ENCODE results near the gene GRIP1.

Gene GRIP1

GRCh38 chr12:66571361-66571915 lies 107.4 kb downstream of the GRIP1 start:
- H3K4me3 ChIP-seq (replicated peaks; ENCODE audit: insufficient read depth, low read length): no peak overlapping the region
- no peak overlapping the region for H3K27ac ChIP-seq (replicated peaks)
- no peak for TF ChIP-seq POLR2AphosphoS5 (IDR thresholded peaks at IDR 0.05; ENCODE audit: low read depth)
- no peak for TF ChIP-seq SPI1 (IDR thresholded peaks at IDR 0.05; ENCODE audit: borderline replicate concordance, low read depth)
- TF ChIP-seq, protein P1, sequence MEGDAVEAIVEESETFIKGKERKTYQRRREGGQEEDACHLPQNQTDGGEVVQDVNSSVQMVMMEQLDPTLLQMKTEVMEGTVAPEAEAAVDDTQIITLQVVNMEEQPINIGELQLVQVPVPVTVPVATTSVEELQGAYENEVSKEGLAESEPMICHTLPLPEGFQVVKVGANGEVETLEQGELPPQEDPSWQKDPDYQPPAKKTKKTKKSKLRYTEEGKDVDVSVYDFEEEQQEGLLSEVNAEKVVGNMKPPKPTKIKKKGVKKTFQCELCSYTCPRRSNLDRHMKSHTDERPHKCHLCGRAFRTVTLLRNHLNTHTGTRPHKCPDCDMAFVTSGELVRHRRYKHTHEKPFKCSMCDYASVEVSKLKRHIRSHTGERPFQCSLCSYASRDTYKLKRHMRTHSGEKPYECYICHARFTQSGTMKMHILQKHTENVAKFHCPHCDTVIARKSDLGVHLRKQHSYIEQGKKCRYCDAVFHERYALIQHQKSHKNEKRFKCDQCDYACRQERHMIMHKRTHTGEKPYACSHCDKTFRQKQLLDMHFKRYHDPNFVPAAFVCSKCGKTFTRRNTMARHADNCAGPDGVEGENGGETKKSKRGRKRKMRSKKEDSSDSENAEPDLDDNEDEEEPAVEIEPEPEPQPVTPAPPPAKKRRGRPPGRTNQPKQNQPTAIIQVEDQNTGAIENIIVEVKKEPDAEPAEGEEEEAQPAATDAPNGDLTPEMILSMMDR (IDR thresholded peaks at IDR 0.05; ENCODE audit: insufficient read depth, low read length): no peak
- TF ChIP-seq, protein P2, sequence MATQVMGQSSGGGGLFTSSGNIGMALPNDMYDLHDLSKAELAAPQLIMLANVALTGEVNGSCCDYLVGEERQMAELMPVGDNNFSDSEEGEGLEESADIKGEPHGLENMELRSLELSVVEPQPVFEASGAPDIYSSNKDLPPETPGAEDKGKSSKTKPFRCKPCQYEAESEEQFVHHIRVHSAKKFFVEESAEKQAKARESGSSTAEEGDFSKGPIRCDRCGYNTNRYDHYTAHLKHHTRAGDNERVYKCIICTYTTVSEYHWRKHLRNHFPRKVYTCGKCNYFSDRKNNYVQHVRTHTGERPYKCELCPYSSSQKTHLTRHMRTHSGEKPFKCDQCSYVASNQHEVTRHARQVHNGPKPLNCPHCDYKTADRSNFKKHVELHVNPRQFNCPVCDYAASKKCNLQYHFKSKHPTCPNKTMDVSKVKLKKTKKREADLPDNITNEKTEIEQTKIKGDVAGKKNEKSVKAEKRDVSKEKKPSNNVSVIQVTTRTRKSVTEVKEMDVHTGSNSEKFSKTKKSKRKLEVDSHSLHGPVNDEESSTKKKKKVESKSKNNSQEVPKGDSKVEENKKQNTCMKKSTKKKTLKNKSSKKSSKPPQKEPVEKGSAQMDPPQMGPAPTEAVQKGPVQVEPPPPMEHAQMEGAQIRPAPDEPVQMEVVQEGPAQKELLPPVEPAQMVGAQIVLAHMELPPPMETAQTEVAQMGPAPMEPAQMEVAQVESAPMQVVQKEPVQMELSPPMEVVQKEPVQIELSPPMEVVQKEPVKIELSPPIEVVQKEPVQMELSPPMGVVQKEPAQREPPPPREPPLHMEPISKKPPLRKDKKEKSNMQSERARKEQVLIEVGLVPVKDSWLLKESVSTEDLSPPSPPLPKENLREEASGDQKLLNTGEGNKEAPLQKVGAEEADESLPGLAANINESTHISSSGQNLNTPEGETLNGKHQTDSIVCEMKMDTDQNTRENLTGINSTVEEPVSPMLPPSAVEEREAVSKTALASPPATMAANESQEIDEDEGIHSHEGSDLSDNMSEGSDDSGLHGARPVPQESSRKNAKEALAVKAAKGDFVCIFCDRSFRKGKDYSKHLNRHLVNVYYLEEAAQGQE (IDR thresholded peaks at IDR 0.05; ENCODE audit: insufficient replicate concordance, low read depth): no peak
- no peak for TF ChIP-seq GABPA (IDR thresholded peaks at IDR 0.05; ENCODE audit: low read depth)
- no peak for DNase-seq (ENCODE audit: low read depth in 1 of 2, low spot score in 1 of 2)
- H3K27me3 ChIP-seq (ENCODE audit: insufficient read depth, poor library complexity, severe bottlenecking): no peaks in the 10 kb centered on the region

DNA sequence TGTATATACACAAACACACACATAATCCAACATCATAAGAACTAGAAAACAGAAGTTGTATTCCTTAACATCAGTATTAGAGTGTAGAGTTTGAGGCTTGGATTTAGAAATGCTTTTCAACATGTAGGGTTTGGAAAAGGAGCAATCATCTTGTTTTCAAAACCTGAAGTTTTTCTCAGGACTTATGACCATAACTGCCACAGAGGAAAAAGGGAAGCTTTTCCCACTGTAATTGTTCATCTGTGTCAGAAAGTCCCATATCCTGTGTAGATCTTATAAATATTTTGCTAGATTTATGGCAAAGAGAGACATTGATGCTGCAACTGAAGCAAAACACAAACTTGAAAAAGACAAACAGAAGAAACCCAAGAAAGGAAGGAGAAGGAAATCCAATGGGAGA lies 115.7 kb downstream of the GRIP1 start:
- Histone ChIP-seq H3K4me3 (replicated peaks; ENCODE audit: insufficient read depth, low read length) (no peak overlapping the region), H3K27ac (replicated peaks) (no peak overlapping the region), H3K27me3 (ENCODE audit: insufficient read depth, poor library complexity, severe bottlenecking) (no peaks in the 10 kb centered on the region)
- TF ChIP-seq, protein P1 (IDR thresholded peaks at IDR 0.05; ENCODE audit: insufficient read depth, low read length): no peak
- TF ChIP-seq POLR2AphosphoS5 (IDR thresholded peaks at IDR 0.05; ENCODE audit: low read depth) (no peak), SPI1 (IDR thresholded peaks at IDR 0.05; ENCODE audit: borderline replicate concordance, low read depth) (no peak), GABPA (IDR thresholded peaks at IDR 0.05; ENCODE audit: low read depth) (no peak)
- TF ChIP-seq, protein P2 (IDR thresholded peaks at IDR 0.05; ENCODE audit: insufficient replicate concordance, low read depth): no peak
- DNase-seq (ENCODE audit: low read depth in 1 of 2, low spot score in 1 of 2): no peak

GRCh38 chr12:66555113-66555512 lies 123.8 kb downstream of the GRIP1 start:
- no peak for DNase-seq (ENCODE audit: low read depth in 1 of 2, low spot score in 1 of 2)
- Histone ChIP-seq H3K27ac (replicated peaks) (no peak overlapping the region), H3K27me3 (ENCODE audit: insufficient read depth, poor library complexity, severe bottlenecking) (no peaks in the 10 kb centered on the region), H3K4me3 (replicated peaks; ENCODE audit: insufficient read depth, low read length) (no peak overlapping the region)
- TF ChIP-seq SPI1 (IDR thresholded peaks at IDR 0.05; ENCODE audit: borderline replicate concordance, low read depth) (no peak), GABPA (IDR thresholded peaks at IDR 0.05; ENCODE audit: low read depth) (no peak), POLR2AphosphoS5 (IDR thresholded peaks at IDR 0.05; ENCODE audit: low read depth) (no peak)
- TF ChIP-seq, protein P2 (IDR thresholded peaks at IDR 0.05; ENCODE audit: insufficient replicate concordance, low read depth): no peak
- TF ChIP-seq, protein P1 (IDR thresholded peaks at IDR 0.05; ENCODE audit: insufficient read depth, low read length): no peak
